HuH-7 (cell line): ENCODE data around the gene AMDHD1.

ENCODE experiments used
- DNase-seq: peaks from one replicate; pipeline ENCODE4 v3.0.0; 2011; ENCODE audit warnings: low spot score

The AMDHD1 gene

GRCh38 chr12:95995238-95996031 lies 52.3 kb downstream of the AMDHD1 start:
- peak; percentile 30 for DNase-seq

- DNase-seq, result peak; percentile 46
These were observed 53.0 kb downstream of the AMDHD1 start, which contains the start of gene HAL for GRCh38 chr12:95996034-95996658. Gene HAL (minus strand): TSS chr12:95996344. CDS start chr12:95995910, 434 bp downstream.

- no peak for DNase-seq
These were observed 54.1 kb downstream of the AMDHD1 start for GRCh38 chr12:95997276-95997675.

DNA sequence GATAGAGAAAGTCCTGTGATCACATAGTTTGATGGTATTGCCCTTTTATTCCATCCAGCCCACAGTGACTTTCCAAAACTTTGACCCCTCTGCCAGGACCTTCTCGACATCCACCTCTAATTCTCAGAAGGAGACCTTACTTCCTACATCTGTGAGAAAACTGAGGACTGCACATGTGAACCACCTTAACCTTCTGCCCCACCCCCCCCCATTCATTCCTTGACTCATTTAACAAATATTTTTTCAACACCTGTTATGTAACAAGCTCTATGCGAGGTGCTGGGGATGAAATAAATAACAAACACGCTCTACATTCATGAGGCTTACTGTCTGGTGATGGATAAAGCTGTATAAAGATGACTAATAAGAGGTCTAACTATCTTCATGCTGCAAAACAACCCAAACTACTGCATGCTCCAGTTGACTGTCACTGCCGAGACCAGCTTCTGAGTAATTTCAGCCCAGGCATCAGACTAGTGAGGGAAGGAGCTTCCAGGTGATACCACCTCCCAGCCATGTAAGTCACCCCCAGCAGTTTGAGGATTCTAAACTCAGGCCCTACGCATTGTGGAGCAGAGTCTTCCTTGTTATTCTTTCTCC lies 54.9 kb downstream of the AMDHD1 start:
- DNase-seq, result no peak

DNA sequence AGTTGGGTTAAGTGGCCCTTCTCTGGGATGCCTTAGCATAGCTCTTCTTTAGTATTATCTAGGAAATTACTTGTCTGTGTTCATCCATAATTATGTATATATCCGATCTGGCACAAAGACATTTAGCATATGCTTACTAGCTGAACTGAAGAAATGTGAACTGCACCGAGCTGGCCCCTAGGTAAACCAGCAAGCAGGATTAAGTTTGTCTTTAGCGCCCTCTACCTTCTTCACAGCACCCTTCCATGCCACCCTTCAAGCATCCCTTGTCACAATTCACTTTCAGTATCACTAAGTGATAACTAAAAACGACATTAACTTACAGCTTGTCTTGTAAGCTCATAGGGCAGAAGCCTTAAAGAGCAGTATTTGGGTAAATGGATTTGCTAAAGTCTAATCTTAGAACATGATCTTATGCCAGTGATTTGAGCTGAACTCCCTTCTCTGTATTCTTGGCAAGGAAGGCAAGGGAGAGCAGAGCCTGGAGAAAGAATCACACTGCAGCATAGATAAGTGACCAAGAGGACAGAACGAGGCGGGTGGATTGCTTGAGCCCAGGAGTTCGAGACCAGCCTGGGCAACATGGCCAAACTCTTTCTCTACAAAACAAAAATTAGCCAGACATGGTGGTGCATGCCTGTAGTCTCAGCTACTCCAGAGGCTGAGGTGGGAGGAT lies 55.6 kb downstream of the AMDHD1 start:
- DNase-seq, result peak; percentile 61

GRCh38 chr12:95999484-95999883 lies 56.4 kb downstream of the AMDHD1 start:
- no peak for DNase-seq

DNA sequence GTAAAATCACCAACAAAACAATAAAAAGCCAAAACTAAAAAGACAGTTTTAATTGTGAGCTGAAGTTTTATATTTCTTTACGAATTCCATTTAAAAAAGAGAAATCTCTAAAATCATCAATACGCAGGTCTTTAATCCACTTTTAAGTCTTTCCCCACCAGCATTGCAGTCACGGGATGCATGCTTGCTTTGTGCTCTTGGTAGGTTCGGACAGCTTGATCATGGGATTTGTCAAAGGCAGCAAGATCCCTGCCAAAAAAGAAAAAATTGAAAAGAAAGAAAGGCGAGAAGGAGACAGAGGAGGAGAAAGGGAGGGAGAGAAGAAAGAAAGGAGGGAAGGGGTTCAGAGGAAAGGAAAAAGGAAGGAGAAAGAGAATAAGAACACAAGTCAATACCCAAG lies 57.7 kb downstream of the AMDHD1 start:
- no peak for DNase-seq

- no peak for DNase-seq
These were observed 63.6 kb downstream of the AMDHD1 start for GRCh38 chr12:96006727-96007126.

DNA sequence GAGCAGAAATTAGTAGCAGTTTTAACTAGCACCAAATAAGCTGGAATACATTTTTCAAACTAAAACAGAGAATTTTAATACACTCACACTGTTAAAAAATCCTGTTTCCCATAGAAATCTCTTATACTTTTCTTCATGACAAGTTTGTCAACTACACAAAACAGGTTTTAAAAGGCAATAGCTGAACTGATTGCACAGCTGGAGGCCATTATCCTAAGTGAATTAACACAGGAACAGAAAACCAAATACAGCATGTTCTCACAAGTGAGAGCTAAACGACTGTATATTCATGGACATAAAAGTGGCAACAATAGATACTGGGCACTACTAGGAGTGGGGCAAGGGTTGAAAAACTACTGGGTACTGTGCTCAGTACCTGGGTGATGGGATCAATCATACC lies 64.6 kb downstream of the AMDHD1 start:
- no peak for DNase-seq

DNA sequence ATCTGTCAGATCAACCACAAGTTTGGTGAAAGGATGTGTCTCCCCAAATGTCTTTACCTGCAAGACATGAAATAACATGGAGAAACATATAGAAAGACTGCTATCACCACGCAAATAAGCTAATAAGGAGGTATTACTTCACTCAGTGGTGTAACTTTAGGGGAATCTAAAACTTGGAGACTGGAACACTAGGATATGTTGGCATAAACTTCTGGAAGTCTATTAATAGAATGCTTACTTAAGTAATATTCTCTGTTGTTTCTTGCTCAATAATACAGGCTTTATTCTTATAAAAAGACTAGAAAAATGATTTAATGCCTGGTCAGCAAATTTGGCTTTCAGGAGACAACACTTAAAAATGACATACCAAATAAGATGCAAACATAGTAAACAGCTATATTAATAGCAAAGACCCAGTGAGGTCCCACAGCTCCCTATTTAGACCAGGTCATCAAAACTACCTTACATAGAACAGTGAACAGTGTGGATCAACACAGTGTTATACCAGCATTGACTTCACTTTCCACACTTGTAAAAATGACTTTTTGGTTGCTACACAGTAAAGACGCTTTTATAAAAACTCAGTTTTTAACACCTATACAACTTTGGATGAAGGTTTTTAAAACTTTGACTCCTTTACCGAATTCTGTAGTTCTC lies 71.9 kb downstream of the AMDHD1 start:
- no peak for DNase-seq

GRCh38 chr12:96015672-96016071 lies 72.5 kb downstream of the AMDHD1 start:
- DNase-seq, result peak; percentile 19
